DOHH2 (cell line): Measurements from ENCODE around the gene PRKAR2B.

Experiments used
- H3F3A ChIP-seq: fragments of 200-600 bp; sonication (generic), shearing (Covaris generic); 2 replicates; pipeline ENCODE4 v1.6.0; 2016; ENCODE audit warnings: antibody characterized with exemption, mild to moderate bottlenecking; ENCODE audit not compliant: control insufficient read depth, insufficient read depth
- H3K27ac ChIP-seq: fragments of 200-600 bp; sonication (generic); 2 replicates; pipeline ENCODE4 v1.5.1; 2014; ENCODE audit warnings: low read depth, mild to moderate bottlenecking, low read length, moderate library complexity
- H3K27me3 ChIP-seq: fragments of 200-600 bp; sonication (generic); 2 replicates; pipeline ENCODE4 v1.6.1; 2014; ENCODE audit warnings: mild to moderate bottlenecking, low read length, mixed read lengths; ENCODE audit not compliant: control insufficient read depth
- H3K36me3 ChIP-seq: fragments of 200-600 bp; sonication (generic); 2 replicates; pipeline ENCODE4 v1.6.1; 2014; ENCODE audit warnings: mild to moderate bottlenecking, low read length, moderate library complexity, mixed read lengths; ENCODE audit not compliant: control insufficient read depth
- H3K4me1 ChIP-seq: fragments of 200-600 bp; sonication (generic); 2 replicates; pipeline ENCODE4 v1.6.1; 2014; ENCODE audit warnings: mild to moderate bottlenecking, low read length, mixed read lengths; ENCODE audit not compliant: control insufficient read depth
- H3K4me2 ChIP-seq: fragments of 200-600 bp; sonication (generic); 2 replicates; pipeline ENCODE4 v1.6.0; 2014; ENCODE audit warnings: mild to moderate bottlenecking, low read length, moderate library complexity
- H3K4me3 ChIP-seq: fragments of 200-600 bp; sonication (generic); 2 replicates; pipeline ENCODE4 v1.5.1; 2014; ENCODE audit warnings: mild to moderate bottlenecking, low read length, mixed read lengths
- H3K79me2 ChIP-seq: fragments of 200-600 bp; sonication (generic); 2 replicates; pipeline ENCODE4 v1.6.1; 2014; ENCODE audit warnings: mild to moderate bottlenecking, low read length, mixed read lengths; ENCODE audit not compliant: control insufficient read depth
- H3K9me2 ChIP-seq: fragments of 200-600 bp; sonication (generic); replicated peaks from 2 replicates; pipeline ENCODE4 v1.6.1; 2014; ENCODE audit warnings: mild to moderate bottlenecking, low read length, mixed read lengths; ENCODE audit not compliant: control insufficient read depth
- H3K9me3 ChIP-seq: fragments of 200-600 bp; sonication (generic); 2 replicates; pipeline ENCODE4 v1.6.1; 2014; ENCODE audit warnings: antibody characterized with exemption, low read length, mixed read lengths; ENCODE audit not compliant: control insufficient read depth, insufficient read depth
- H4K20me1 ChIP-seq: fragments of 200-600 bp; sonication (generic); 2 replicates; pipeline ENCODE4 v1.6.0; 2014; ENCODE audit warnings: low read depth, mild to moderate bottlenecking, antibody characterized with exemption, low read length, moderate library complexity; ENCODE audit not compliant: control insufficient read depth, insufficient read depth
- CTCF ChIP-seq: fragments of 200-600 bp; sonication (generic); IDR thresholded peaks from one replicate; pipeline ENCODE4 v1.5.1; 2014; ENCODE audit warnings: antibody characterized with exemption, mild to moderate bottlenecking, low read depth, low read length; ENCODE audit not compliant: poor library complexity, severe bottlenecking
- EZH2phosphoT487 ChIP-seq: fragments of 200-600 bp; sonication (generic); IDR thresholded peaks from 2 replicates; pipeline ENCODE4 v1.6.1; 2017; ENCODE audit warnings: borderline replicate concordance, mild to moderate bottlenecking, antibody characterized with exemption, low read length, moderate library complexity, mixed read lengths

PRKAR2B gene

GRCh38 chr7:107208024-107208521 lies 163.6 kb downstream of the PRKAR2B start:
- H3F3A ChIP-seq, result no peaks in the 10 kb centered on the region
- no peak overlapping the region for H3K4me2 ChIP-seq

GRCh38 chr7:107208563-107208962 lies 164.1 kb downstream of the PRKAR2B start:
- Histone ChIP-seq H3K9me3 (no peaks in the 10 kb centered on the region), H3K4me2 (no peak overlapping the region), H3K27ac (no peak overlapping the region), H3K36me3 (peaks cover 6% of the 10 kb centered on the region; the same call in 1 of the 2 replicates), H3K27me3 (no peaks in the 10 kb centered on the region), H3K4me1 (peaks cover 6% of the 10 kb centered on the region), H3F3A (no peaks in the 10 kb centered on the region), H3K79me2 (no peaks in the 10 kb centered on the region), H3K4me3 (no peak overlapping the region), H3K9me2 (no peaks in the 10 kb centered on the region), H4K20me1 (no peaks in the 10 kb centered on the region)
- TF ChIP-seq CTCF, result no peak
- no peak for TF ChIP-seq EZH2phosphoT487

More at GRCh38 chr7:107208024-107208521, 163.6 kb downstream of the PRKAR2B start:
- Histone ChIP-seq H3K4me1 (peaks cover 6% of the 10 kb centered on the region), H3K9me3 (no peaks in the 10 kb centered on the region), H3K27ac (no peak overlapping the region), H4K20me1 (no peaks in the 10 kb centered on the region), H3K79me2 (no peaks in the 10 kb centered on the region), H3K27me3 (no peaks in the 10 kb centered on the region), H3K4me3 (no peak overlapping the region), H3K36me3 (peaks cover 8% of the 10 kb centered on the region; the same call in 1 of the 2 replicates), H3K9me2 (no peaks in the 10 kb centered on the region)
- TF ChIP-seq CTCF (no peak), EZH2phosphoT487 (no peak)

GRCh38 chr7:107209565-107209964 lies 165.1 kb downstream of the PRKAR2B start:
- Histone ChIP-seq H3K79me2 (no peaks in the 10 kb centered on the region), H3K4me3 (no peak overlapping the region), H4K20me1 (no peaks in the 10 kb centered on the region), H3K4me1 (peaks cover 6% of the 10 kb centered on the region), H3F3A (no peaks in the 10 kb centered on the region), H3K27me3 (no peaks in the 10 kb centered on the region), H3K27ac (no peak overlapping the region), H3K9me2 (no peaks in the 10 kb centered on the region), H3K9me3 (no peaks in the 10 kb centered on the region), H3K36me3 (peaks cover 4% of the 10 kb centered on the region; the same call in 1 of the 2 replicates), H3K4me2 (no peak overlapping the region)
- TF ChIP-seq EZH2phosphoT487, result no peak
- TF ChIP-seq CTCF, result no peak
